ENCODE measurements around the gene UQCC2. TPM values are rescaled to one million over a fixed set of nuclear protein-coding genes. Genes with fewer than 3 reads are reported as not detected.

The UQCC2 gene
- total and polyA plus RNA-seq, 2 of the 4 experiments (the other 2 are of a cell fraction) = 13.8 to 34.5 TPM

DNA sequence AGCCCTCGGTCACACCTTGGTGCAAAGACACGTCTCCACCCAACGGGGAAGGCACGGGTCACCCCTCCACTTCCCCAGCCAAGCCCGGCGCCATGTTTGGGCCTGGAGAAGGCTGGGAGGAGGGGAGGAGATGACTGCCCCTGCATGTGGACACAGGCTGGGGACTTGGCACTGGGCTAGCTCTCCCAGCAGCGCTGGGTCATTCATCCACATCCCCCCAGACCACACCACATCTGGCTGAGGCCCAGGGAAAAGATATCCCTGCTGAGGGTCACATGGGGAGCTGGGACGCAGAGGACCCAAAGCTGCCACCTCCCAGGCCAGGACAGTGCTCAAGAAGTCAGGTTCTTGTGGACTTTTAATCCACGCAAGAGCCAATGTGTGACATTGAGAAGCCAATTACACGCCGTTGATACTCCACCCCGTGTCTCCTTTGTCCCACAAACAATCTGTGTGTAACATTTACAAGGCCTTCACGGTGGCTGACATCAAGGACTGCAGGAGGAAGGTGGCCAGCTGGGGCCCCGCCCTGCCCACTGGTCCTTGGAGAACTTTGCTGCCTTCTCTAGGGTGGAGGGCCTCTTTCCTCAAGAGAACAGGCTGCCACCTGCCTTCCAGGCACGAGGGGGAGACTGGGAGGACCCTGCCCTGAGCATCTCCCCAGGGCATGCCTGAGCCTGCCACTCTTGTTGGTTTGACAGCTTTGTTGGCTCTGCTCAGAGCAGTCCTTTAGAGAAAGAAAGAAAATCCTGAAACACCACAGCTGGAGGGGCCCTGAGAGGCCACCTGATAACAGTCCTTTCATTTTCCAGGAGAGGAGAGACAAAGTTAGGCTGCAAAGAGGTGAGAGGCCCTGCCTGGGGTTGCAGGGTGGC, 40.5 kb upstream of the UQCC2 start (continued):
- no peak for TF ChIP-seq CHD1 (IDR thresholded peaks at IDR 0.05; ENCODE audit: low read depth, low read length)
- TF ChIP-seq BHLHE40 (IDR thresholded peaks at IDR 0.05; ENCODE audit: low read depth, low read length) = no peak

DNA sequence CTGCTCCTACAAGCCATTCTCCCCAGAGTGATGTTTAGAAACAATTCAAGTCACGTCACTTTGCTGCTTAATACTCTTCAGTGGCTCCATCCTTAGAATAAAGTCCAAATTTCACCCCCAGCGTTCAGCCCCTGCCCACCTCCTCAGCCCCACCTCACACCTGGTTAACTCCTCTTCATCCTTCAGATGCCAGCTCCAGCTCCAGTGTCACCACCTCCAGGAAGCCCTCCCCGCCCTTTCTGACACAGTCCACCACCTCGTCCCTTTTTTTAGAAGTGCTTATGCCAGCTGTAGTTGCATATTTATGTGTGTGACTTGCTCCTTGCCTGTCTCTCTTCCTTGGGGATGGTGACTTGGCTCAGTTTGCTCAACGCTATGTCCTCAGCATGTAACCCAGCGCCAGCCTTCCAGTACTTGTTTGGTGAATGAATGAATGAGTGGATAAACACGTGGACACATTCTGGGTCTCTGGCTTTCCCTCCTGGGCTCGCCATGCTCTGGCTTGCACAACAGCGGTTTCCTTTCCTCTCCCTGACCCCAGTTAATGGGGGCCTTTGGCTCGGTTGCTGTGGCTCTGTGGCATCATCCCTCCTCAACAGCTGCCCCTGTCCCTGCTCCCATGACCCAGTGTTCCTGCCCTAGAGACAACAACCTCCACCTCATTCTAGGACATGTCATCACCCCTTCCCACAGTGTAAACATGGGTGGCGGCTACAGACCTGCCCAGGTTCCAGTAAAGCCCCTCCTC, 38.9 kb upstream of the UQCC2 start:
- H4K20me1 ChIP-seq (ENCODE audit: insufficient read depth, low read length) = 0 out of 2 replicates have a peak, but pooled peaks cover 3% of the 10 kb centered on the region
- ChIA-PET CTCF (interaction anchor here (0.9 to 2.5 kb wide), 2 partner anchors 11 to 21 kb away, joined by 3 to 10 read pairs; no protein-coding TSS in a partner anchor), POLR2A (ENCODE audit: unreplicated experiment) (no interaction called here)
- 73% methylated on average over 5 of the region's 11 CpGs; no CpG with 5 or more reads in 1 of the 2 experiments for WGBS, 2 experiments (ENCODE audit: extremely low coverage in 2 of 2, insufficient read length in 1 of 2)
- peak overlapping the region; percentile 53 for H3K4ac ChIP-seq (ENCODE audit: low read depth, low read length)
- H4K5ac ChIP-seq (ENCODE audit: low read depth, low read length) = no peak overlapping the region
- H3K56ac ChIP-seq (ENCODE audit: extremely low read depth, insufficient read depth, low read length) = no peak overlapping the region
- dilution Hi-C loops (cut with HindIII; ENCODE audit: low sequenced_read_pairs, unreplicated experiment) (no loop called here), in situ Hi-C loops (cut with MboI; ENCODE audit: low sequenced_read_pairs) (no loop called here), intact Hi-C loops (cut with micrococcal nuclease) (no loop called here)
- H3K4me3 ChIP-seq (ENCODE audit: insufficient read depth, low read depth, low read length) = no peak overlapping the region
- no peak for DNase-seq
- no peaks in the 10 kb centered on the region for H3K36me3 ChIP-seq (ENCODE audit: control insufficient read depth, insufficient read depth, low read length)
- no peak overlapping the region for H3K9ac ChIP-seq (ENCODE audit: low read depth, low read length)
- peak overlapping the region; percentile 23 for H2AK9ac ChIP-seq (replicated peaks; ENCODE audit: low read depth, low read length, poor library complexity)
- H4K91ac ChIP-seq (ENCODE audit: insufficient read depth, low read depth, low read length) = peak overlapping the region; percentile 8; the same call in 1 of the 2 replicates
- no peak overlapping the region for H3K4me2 ChIP-seq (ENCODE audit: low read depth, low read length)
- peak overlapping the region; percentile 83 for H2AK5ac ChIP-seq (ENCODE audit: low read depth, low read length)
- no peaks in the 10 kb centered on the region for H3K27me3 ChIP-seq (ENCODE audit: control insufficient read depth, insufficient read depth, low read length)
- no peaks in the 10 kb centered on the region; a peak in 1 of 4 replicates for H3K79me1 ChIP-seq (ENCODE audit: low read depth in 1 of 2, low read length in 2 of 2)
- H3K18ac ChIP-seq (ENCODE audit: low read depth, low read length) = no peak overlapping the region
- no peak for ATAC-seq (ENCODE audit: low read depth)
- H3K23ac ChIP-seq (ENCODE audit: low read depth, low read length) = no peak overlapping the region
- H3K27ac ChIP-seq (ENCODE audit: insufficient read depth, low read length) = no peak overlapping the region
- no TSS peak for BruUV-seq (replicated peaks)
- H3K4me1 ChIP-seq (ENCODE audit: control insufficient read depth, insufficient read depth, low read length) = peaks cover 36% of the 10 kb centered on the region
- H2BK15ac ChIP-seq (ENCODE audit: low read depth, low read length) = 0 out of 3 replicates have a peak overlapping the region, but pooled peaks have one; percentile 21
- TF ChIP-seq MAFK (IDR thresholded peaks at IDR 0.05; ENCODE audit: low read depth, low read length) (no peak), RFX5 (IDR thresholded peaks at IDR 0.05; ENCODE audit: low read depth, low read length) (no peak), MAZ (IDR thresholded peaks at IDR 0.05; ENCODE audit: borderline replicate concordance, low read depth, low read length) (no peak), FOS (IDR thresholded peaks at IDR 0.05; ENCODE audit: low read depth, low read length) (no peak), NFE2L2 (IDR thresholded peaks at IDR 0.05; ENCODE audit: low read depth, low read length) (no peak), CHD1 (IDR thresholded peaks at IDR 0.05; ENCODE audit: low read depth, low read length) (no peak)
- peak overlapping the region; percentile 65 for H2AFZ ChIP-seq (replicated peaks; ENCODE audit: low read length, poor library complexity)
- H2BK5ac ChIP-seq (ENCODE audit: low read depth, low read length, poor library complexity, severe bottlenecking) = no peak overlapping the region
- H2BK20ac ChIP-seq (ENCODE audit: low read depth, low read length) = no peak overlapping the region
- H3K9me1 ChIP-seq (ENCODE audit: insufficient read depth, low read length) = peaks cover 10% of the 10 kb centered on the region
- no peak overlapping the region for H4K8ac ChIP-seq (ENCODE audit: low read depth in 2 of 2, low read length in 2 of 2)
- no peaks in the 10 kb centered on the region for H3K9me3 ChIP-seq (ENCODE audit: control insufficient read depth, insufficient read depth, low read length)
- H2BK120ac ChIP-seq (ENCODE audit: low read depth, low read length) = peak overlapping the region; percentile 48; the same call in 1 of the 2 replicates
- H3K14ac ChIP-seq (replicated peaks; ENCODE audit: low read depth, low read length) = 0 out of 2 replicates have a peak overlapping the region, but pooled peaks have one; percentile 39

Measured in IMR-90 (cell line).